Liver (tissue), 9 donors: Measurements from ENCODE around the gene RNF182. TPM values are rescaled to one million over a fixed set of nuclear protein-coding genes. Genes with fewer than 3 reads are reported as not detected.

Experiments
- DNase-seq: peaks from one replicate; pipeline ENCODE4 v3.0.0-alpha.2; 2017; ENCODE audit warnings: low spot score
- H3K27ac ChIP-seq, 2 donors: one replicate each; pipeline ENCODE4 v1.7.0; 2013; ENCODE audit warnings: inconsistent platforms in 2 of 2, low read length in 2 of 2, control low read depth in 1 of 2, low read depth in 1 of 2, mild to moderate bottlenecking in 1 of 2
- H3K27me3 ChIP-seq, 4 donors: one replicate each; pipeline versions ENCODE4 v1.6.1 to v1.7.0; 2013; ENCODE audit warnings: low read length in 3 of 4, inconsistent platforms in 1 of 4, mild to moderate bottlenecking in 1 of 4, moderate library complexity in 1 of 4; ENCODE audit not compliant: control insufficient read depth in 4 of 4, insufficient read depth in 4 of 4
- H3K36me3 ChIP-seq, 4 donors: one replicate each; pipeline versions ENCODE4 v1.6.1 to v1.7.0; 2013; ENCODE audit warnings: low read length in 3 of 4, mild to moderate bottlenecking in 3 of 4, low read depth in 1 of 4, moderate library complexity in 1 of 4; ENCODE audit not compliant: control insufficient read depth in 4 of 4, insufficient read depth in 3 of 4
- H3K4me1 ChIP-seq, 4 donors: one replicate each; pipeline versions ENCODE4 v1.6.1 to v1.7.0; 2013; ENCODE audit warnings: low read length in 3 of 4, mild to moderate bottlenecking in 3 of 4, moderate library complexity in 1 of 4; ENCODE audit not compliant: control insufficient read depth in 4 of 4, insufficient read depth in 4 of 4
- H3K4me3 ChIP-seq, 3 donors: one replicate each; pipeline versions ENCODE4 v1.6.1 to v1.7.0; 2013; ENCODE audit warnings: low read length in 3 of 3, control low read depth in 1 of 3, low read depth in 1 of 3, mild to moderate bottlenecking in 1 of 3
- H3K9ac ChIP-seq, 2 donors: one replicate each; pipeline ENCODE4 v1.7.0; 2013; ENCODE audit warnings: low read length in 2 of 2, mild to moderate bottlenecking in 2 of 2, moderate library complexity in 2 of 2, control low read depth in 1 of 2, low read depth in 1 of 2
- H3K9me3 ChIP-seq, 4 donors: one replicate each; pipeline versions ENCODE4 v1.6.1 to v1.7.0; 2013; ENCODE audit warnings: low read length in 3 of 4; ENCODE audit not compliant: control insufficient read depth in 4 of 4
- ATF3 ChIP-seq: IDR thresholded peaks from 2 replicates; pipeline ENCODE4 v1.6.1; 2016; ENCODE audit warnings: antibody characterized with exemption
- CTCF ChIP-seq: fragments of 150-350 bp; IDR thresholded peaks from 2 replicates; pipeline ENCODE4 v1.5.1; 2017; ENCODE audit warnings: improper control_type of control experiment, low read depth, low read length; ENCODE audit not compliant: missing input control
- EGR1 ChIP-seq, 2 donors: IDR thresholded peaks; 2 replicates each; pipeline ENCODE4 v1.6.1; 2016 to 2018; ENCODE audit warnings: antibody characterized with exemption in 2 of 2, low read depth in 2 of 2
- FOXA1 ChIP-seq: IDR thresholded peaks from 2 replicates; pipeline ENCODE4 v1.6.1; 2016; ENCODE audit warnings: antibody characterized with exemption
- FOXA2 ChIP-seq: IDR thresholded peaks from 2 replicates; pipeline ENCODE4 v1.6.1; 2016; ENCODE audit warnings: antibody characterized with exemption
- GABPA ChIP-seq, 2 donors: IDR thresholded peaks in 1 of 2; conservative IDR thresholded peaks in 1 of 2; 2 replicates each; pipeline ENCODE4 v1.6.1; 2016; ENCODE audit warnings: antibody characterized with exemption in 2 of 2, mild to moderate bottlenecking in 1 of 2, moderate library complexity in 1 of 2
- HNF4G ChIP-seq: IDR thresholded peaks from 2 replicates; pipeline ENCODE4 v1.6.1; 2016; ENCODE audit warnings: antibody characterized with exemption
- JUND ChIP-seq, 2 donors: IDR thresholded peaks; 2 replicates each; pipeline ENCODE4 v1.6.1; 2016; ENCODE audit warnings: antibody characterized with exemption in 2 of 2
- NR2F2 ChIP-seq: IDR thresholded peaks from 2 replicates; pipeline ENCODE4 v1.6.1; 2016; ENCODE audit warnings: antibody characterized with exemption
- RAD21 ChIP-seq, 2 donors: IDR thresholded peaks; 2 replicates each; pipeline ENCODE4 v1.6.1; 2016; ENCODE audit warnings: antibody characterized with exemption in 2 of 2, mild to moderate bottlenecking in 2 of 2
- REST ChIP-seq: IDR thresholded peaks from 2 replicates; pipeline ENCODE4 v1.6.1; 2016; ENCODE audit warnings: antibody characterized with exemption, mild to moderate bottlenecking
- RXRA ChIP-seq, 2 donors: IDR thresholded peaks; 2 replicates each; pipeline ENCODE4 v1.6.1; 2017 to 2018; ENCODE audit warnings: antibody characterized with exemption in 2 of 2, mild to moderate bottlenecking in 1 of 2
- SP1 ChIP-seq: IDR thresholded peaks from 2 replicates; pipeline ENCODE4 v1.6.1; 2018; ENCODE audit warnings: antibody characterized with exemption, mild to moderate bottlenecking
- TAF1 ChIP-seq: conservative IDR thresholded peaks from 2 replicates; pipeline ENCODE4 v1.6.1; 2016; ENCODE audit warnings: antibody characterized with exemption, mild to moderate bottlenecking
- YY1 ChIP-seq: IDR thresholded peaks from 2 replicates; pipeline ENCODE4 v1.6.1; 2016; ENCODE audit warnings: antibody characterized with exemption, mild to moderate bottlenecking
- ZBTB33 ChIP-seq: IDR thresholded peaks from 2 replicates; pipeline ENCODE4 v1.6.1; 2016; ENCODE audit warnings: antibody characterized with exemption
- WGBS: extraction: QIAGEN DNeasy Blood & Tissue Kit; methylation state at CpG from one replicate; pipeline ENCODE4 v1.1.7; 2013; 5-methylcytosine and 5-hydroxymethylcytosine counted together
- polyA plus RNA-seq, 2 donors: library from polyadenylated mRNA; stranded (reverse) in 1 of 2; unstranded in 1 of 2; fragments of 200-250 nt in 1 of 2; fragments of >200 nt in 1 of 2; fragmentation: Nextera tagmentation in 1 of 2; extraction: Ambion mirVana in 1 of 2; gene quantifications; one replicate each; pipeline versions ENCODE4 v1.2.1 to v1.2.3, GENCODE V29; 2013 to 2015
- total RNA-seq, 2 donors: library from RNA; depleted of rRNA; stranded (reverse); fragments of >200 nt; gene quantifications; one replicate each; pipeline ENCODE4 v1.2.3, GENCODE V29; 2014
- donor health status: healthy.
- donor health status: healthy.
- donor health status: healthy.
- donor health status: healthy.
- donor health status: healthy.

Gene RNF182
- total and polyA plus RNA-seq, 4 donors, result 1.4 TPM; not detected in 3

GRCh38 chr6:14010275-14010674 lies 85.5 kb downstream of the RNF182 start:
- no peaks in the 10 kb centered on the region for H3K36me3 ChIP-seq
- peaks cover 0 to 4% (median 0%) of the 10 kb centered on the region in 4 donors for H3K9me3 ChIP-seq
- H3K4me3 ChIP-seq, result no peak overlapping the region
- no peaks in the 10 kb centered on the region for H3K4me1 ChIP-seq
- no peaks in the 10 kb centered on the region for H3K27me3 ChIP-seq
- no peak overlapping the region for H3K27ac ChIP-seq
- WGBS, result 51% methylated on average over 3 of the region's 3 CpGs
- no peak for DNase-seq
- no peak overlapping the region for H3K9ac ChIP-seq
- TF ChIP-seq ATF3 (no peak), GABPA (IDR thresholded peaks at IDR 0.05 in 1 of 2, conservative IDR thresholded peaks at IDR 0.05 in 1 of 2) (no peak)

GRCh38 chr6:14012313-14013030 lies 87.7 kb downstream of the RNF182 start:
- Histone ChIP-seq H3K9me3 (peaks cover 0 to 4% (median 0%) of the 10 kb centered on the region in 4 donors), H3K27me3 (no peaks in the 10 kb centered on the region), H3K36me3 (no peaks in the 10 kb centered on the region), H3K4me3 (no peak overlapping the region), H3K27ac (no peak overlapping the region), H3K9ac (no peak overlapping the region), H3K4me1 (no peaks in the 10 kb centered on the region)
- TF ChIP-seq RAD21 (IDR thresholded peaks at IDR 0.05) (no peak), EGR1 (IDR thresholded peaks at IDR 0.05; ENCODE audit: low read depth in 2 of 2) (no peak), FOXA1 (no peak), GABPA (IDR thresholded peaks at IDR 0.05 in 1 of 2, conservative IDR thresholded peaks at IDR 0.05 in 1 of 2) (no peak), HNF4G (no peak), JUND (IDR thresholded peaks at IDR 0.05) (no peak), TAF1 (no peak), YY1 (no peak), SP1 (no peak), NR2F2 (no peak), REST (no peak)
- whole genome bisulfite sequencing, result 89% methylated on average over 5 of the region's 5 CpGs
- DNase-seq, result no peak

GRCh38 chr6:14015964-14016363 lies 91.2 kb downstream of the RNF182 start:
- H3K4me3 ChIP-seq, result no peak overlapping the region
- 80% methylated on average over 5 of the region's 5 CpGs for WGBS
- H3K9ac ChIP-seq, result no peak overlapping the region
- H3K27ac ChIP-seq, result no peak overlapping the region
- H3K4me1 ChIP-seq, result no peaks in the 10 kb centered on the region
- H3K9me3 ChIP-seq, result peaks cover 0 to 4% (median 0%) of the 10 kb centered on the region in 4 donors
- H3K27me3 ChIP-seq, result no peaks in the 10 kb centered on the region
- no peak for DNase-seq
- no peaks in the 10 kb centered on the region for H3K36me3 ChIP-seq
- TF ChIP-seq SP1 (no peak), CTCF (no peak), NR2F2 (no peak), ZBTB33 (no peak), RXRA (IDR thresholded peaks at IDR 0.05) (no peak), HNF4G (no peak), REST (no peak), EGR1 (IDR thresholded peaks at IDR 0.05; ENCODE audit: low read depth in 2 of 2) (no peak), FOXA2 (no peak)
